Stimulated activated CD4-positive, alpha-beta T cell treated with anti-CD3 and anti-CD28 coated beads, Interleukin-1b, Interleukin-23, amount 100 ng/mL, for 24 hours (primary cell): ENCODE data around the gene CGAS.
"Not testable (repeated sequence)": the region's sequence is repeated elsewhere in the genome, so short reads cannot be mapped to it uniquely, and the experiment has no call there.

ENCODE experiments used
- DNase-seq, 4 experiments: peaks; one replicate each; pipeline ENCODE4 v3.0.0-alpha.2; 2020; ENCODE audit warnings: low read depth in 4 of 4, low spot score in 1 of 4

Gene CGAS

DNA sequence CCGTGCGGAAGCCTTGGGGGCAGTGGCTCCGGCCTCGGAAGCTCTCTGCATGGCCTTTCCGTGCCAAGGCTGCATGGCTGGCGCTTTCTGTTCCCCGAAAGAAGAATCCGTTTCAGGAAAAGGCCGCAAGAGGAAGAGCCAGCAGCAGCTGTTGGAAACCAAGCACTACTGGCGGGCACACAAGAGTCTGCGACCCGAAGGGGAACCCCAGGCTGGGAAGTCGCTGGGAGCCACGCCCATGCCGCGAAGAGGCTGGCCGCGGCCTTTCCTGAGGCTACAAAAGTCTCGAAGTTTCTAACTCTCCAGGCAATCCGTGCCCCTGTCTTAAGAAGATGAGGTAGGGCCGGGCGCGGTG, at the start of gene CGAS:
TSS of gene CGAS (minus strand) at position 191 of the 355 bp plus-strand sequence. CDS start at position 75, 116 bp downstream.
- peak; percentile 42 to 77 (median 56) for DNase-seq

DNA sequence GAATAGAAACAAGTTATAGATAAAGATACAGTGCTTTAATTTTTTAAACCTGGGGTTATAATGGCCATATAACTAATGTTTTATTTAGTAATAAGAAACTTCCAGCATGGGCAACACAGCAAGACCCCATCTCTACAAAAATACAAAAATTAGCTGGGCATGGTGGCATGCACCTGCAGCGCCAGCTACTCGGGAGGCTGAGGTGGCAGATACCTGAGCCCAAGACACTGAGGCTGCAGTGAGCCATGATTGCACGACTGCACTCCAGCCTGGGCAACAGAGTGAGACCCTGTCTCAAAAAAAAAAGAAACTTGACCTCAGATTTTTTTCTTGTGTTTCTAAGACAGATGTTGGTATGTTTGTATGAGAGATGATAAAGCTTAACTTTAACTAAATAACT, 45.8 kb upstream of the CGAS start:
- DNase-seq, result no peak

DNA sequence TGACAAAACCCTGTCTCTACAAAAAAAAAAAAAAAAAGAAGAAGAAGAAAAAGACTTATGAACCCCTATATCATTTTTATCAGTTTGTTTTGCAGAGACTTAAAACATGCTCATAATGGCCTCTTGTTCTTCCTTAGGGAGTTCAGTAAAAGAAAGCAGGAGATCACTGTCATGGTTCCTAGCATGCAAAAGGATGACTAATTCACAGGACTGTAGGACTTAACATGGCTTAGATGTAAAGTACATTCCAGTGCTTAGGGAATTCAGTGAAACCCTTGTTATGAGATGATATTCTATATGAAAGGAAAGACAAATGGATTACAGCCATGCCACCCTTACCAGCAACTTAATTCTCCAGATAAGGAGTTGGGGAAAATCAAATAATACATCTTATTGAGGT, 39.3 kb upstream of the CGAS start:
- DNase-seq, result no peak

DNA sequence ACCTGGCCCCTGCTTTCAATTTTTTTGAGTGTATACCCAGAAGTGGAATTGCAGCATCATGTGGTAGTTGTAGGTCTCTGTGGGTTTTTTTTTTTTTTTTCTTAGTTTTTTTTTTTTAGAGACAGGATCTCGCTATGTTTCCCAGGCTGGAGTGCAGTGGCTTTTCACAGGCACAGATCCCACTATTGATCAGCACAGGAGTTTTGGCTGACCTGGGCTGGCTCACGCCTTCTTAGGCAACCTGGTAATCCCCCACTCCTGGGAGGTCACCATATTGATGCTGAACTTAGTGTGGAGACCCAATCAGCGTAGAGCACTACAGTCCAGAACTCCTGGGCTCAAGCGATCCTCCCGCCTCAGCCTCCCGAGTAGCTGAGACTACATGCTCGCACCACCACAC, 35.4 kb upstream of the CGAS start:
- DNase-seq, result no peak

DNA sequence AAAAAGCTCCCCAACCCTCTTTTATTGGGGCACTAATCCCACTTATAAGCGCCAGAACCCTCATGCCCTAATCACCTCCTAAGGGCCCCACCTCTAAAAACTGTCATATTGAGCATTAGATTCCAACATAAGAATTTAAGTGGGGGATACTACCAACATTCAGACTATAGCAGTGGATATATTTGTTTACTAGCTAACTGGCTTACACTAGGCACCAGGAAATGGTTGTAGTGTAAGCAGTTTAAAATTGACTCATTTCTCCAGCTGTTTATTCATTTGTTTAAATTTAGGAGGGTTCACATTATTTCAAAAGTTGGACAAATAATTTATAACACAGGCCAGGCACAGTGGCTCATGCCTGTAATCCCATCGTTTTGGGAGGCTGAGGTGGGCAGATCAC, 32.3 kb upstream of the CGAS start:
- DNase-seq, result no peak

DNA sequence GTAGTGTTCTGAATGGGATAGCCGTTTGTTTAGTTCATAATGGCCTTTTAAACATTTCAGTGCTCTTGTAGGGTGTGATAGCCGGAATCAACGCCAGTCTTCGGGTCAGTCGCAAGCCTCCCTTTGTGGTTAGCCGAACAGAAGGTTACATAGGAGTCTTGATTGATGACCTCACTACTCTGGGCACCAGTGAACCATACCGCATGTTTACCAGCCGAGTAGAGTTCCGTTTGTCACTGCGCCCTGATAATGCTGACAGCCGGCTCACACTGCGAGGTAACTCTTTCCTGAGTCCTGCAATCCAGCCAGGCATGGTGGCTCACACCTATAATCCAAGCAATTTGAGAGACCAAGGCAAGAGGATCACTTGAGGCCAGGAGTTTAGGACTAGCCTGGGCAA, 29.9 kb upstream of the CGAS start:
- no peak for DNase-seq

DNA sequence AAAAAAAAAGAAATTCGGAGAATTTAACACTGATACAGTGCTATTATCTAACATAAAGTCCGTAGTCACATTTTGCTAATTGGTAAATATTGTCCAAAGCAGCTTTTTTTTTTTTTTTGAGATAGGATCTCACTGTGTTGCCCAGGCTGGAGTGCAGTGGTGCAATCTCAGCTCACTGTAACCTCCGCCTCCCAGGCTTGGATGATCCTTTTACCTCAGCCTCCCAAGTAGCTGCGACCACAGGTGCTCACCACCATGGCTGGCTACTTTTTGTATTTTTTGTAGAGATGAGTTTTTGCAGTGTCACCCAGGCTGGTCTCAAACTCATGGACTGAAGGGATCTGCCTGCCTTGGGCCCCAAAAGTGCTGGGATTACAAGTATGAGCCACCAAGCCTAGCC, 25.3 kb upstream of the CGAS start:
- no peak for DNase-seq

DNA sequence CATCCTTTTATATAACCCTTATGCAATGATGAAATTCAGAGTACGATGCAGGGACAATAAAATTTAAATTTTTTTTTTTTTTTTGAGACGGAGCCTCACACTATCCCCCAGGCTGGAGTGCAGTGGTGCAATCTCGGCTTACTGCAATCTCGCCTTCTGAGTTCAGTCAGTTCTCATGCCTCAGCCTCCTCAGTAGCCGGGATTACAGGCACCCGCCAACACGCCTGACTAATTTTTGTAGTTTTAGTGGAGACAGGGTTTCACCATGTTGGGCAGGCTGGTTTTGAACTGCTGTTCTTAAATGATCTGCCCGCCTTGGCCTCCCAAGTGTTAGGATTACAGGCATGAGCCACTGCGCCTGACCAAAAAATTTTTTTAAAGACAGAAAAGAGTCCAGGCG, 24.6 kb upstream of the CGAS start:
- no peak for DNase-seq

DNA sequence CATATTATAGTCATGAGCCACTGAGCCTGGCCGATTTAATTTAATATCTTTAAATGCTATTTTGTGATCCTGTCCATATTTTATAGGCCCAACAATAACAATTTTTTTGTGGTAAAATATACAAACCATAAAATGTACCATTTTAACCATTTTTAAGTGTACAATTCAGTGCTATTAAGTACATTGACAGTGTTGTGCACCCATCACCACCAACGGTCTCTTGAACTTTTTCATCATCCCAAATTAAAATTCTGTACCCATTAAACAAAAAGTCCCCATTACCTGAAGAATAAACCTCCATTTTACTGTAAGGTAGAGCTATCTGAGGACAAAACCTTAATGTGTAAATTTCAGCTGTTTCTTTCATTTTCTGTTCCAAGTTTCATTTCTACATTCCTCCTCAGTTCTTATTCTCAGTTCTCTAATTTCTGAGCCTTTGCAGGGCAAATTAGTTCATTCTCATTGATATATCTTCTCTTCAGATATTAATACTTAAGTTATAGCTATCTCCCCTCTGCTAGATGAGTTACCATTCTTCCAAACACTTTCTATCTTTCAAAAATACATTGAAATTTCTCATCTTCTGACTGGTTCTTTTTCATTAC, 19.7 kb upstream of the CGAS start:
- no peak for DNase-seq

DNA sequence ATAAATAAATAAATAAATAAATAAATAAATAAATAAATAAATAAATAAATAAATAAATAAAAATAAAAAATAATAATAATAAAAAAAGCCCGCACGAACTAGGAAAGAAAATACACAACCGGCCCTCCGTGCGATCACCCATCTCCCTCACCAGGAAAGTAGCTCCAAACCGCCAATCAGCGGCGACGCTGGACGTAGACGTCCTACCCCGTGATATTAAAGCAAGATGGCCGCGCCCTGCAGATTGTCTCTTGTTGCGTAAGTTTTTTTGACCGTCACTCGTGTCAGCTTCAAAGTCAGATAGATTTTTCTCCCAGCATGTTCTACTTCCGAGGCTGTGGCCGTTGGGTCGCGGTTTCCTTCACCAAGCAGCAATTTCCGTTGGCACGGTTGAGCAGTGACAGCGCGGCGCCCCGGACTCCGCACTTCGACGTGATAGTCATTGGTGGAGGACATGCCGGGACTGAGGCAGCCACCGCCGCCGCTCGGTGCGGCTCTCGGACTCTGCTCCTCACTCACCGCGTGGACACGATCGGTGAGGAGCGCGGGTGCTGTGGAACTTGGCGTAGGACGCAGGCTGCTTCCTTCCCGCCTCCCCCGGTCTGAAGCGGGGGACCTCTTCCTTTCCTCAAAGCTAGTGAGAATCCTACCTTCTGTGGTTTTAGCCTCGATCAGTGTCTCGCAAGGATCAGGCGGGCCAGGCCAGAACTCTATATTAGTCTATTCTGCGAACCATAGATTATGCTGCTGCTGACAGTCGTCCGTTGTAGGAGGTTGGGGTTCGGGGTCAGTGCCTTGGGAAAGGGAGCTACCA, 9.6 kb upstream of the CGAS start, which contains the start of gene MTO1:
TSS of gene MTO1 (plus strand) at position 201 of the 814 bp plus-strand sequence. CDS start at position 319, 118 bp downstream.
- DNase-seq, result peak; percentile 54 to 78 (median 68)

DNA sequence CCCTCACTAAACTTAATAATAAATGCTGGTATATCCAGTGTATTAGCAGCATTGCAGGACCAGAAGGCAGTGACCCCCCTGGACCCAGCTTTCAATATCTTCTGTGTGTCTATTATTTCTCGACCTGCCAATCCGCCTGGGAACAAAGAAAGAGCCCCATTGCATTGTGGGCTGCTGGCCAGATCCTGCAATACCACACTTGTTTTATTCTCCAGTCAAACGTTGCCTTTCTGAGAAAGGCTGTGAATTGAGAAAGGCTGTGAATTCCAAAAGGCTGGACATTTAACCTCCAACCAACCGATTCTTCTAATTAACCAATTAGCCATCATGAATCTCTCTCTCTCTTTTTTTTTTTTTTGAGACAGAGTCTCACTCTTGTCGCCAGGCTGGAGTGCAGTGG, 8.0 kb upstream of the CGAS start:
- DNase-seq, result no peak

DNA sequence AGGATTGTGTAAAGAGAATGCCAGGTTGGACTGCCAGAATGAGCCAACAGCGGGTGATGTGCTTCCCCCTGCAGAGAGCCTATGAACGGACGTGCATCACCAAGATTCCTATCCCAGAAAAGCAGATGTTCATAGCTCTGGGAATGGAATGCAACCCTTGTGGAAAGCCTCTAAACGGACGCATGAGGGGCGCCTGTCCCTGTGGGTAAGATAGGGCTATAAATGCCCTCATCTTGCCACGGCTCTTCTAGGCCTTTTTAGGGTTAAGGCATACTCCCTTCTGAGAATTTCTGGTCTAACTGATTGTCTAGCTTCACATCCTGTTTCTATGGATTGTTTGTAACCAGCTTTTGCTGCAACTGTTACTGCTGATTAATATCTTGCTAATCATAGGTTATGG, 7.4 kb upstream of the CGAS start:
- DNase-seq, result not testable (repeated sequence)

DNA sequence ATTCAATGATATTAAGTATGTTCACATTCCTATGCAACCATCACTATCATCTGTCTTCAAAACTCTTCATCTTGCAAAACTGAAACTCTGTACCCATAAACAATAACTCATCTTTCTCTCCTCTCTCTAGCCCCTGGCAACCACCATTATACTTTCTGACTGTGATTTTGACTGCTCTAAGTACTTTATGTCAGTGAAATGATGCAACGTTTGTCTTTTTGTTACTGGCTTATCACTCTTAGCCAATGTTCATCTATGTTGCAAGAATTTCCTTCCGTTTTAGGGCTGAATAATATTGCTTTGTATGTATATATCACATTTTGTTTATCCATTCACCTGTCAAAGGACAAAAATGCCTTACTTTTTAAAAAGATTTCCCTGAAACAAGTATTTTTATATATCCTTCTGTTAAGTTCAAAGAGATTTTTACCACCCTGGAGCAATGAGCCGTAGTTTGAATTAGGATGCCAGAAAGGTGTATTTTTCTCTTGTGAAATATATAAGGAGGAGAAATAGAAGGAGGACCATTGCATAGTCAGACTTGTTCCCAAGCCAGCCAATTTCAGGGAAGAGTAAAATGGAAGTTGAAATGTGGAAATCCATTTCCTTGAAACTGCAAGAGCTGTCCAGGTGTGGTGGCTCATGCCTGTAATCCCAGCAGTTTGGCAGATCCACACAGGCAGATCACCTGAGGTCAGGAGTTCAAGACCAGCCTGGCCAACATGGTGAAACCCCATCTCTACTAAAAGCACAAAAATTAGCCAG, 4.0 kb upstream of the CGAS start:
- no peak for DNase-seq

DNA sequence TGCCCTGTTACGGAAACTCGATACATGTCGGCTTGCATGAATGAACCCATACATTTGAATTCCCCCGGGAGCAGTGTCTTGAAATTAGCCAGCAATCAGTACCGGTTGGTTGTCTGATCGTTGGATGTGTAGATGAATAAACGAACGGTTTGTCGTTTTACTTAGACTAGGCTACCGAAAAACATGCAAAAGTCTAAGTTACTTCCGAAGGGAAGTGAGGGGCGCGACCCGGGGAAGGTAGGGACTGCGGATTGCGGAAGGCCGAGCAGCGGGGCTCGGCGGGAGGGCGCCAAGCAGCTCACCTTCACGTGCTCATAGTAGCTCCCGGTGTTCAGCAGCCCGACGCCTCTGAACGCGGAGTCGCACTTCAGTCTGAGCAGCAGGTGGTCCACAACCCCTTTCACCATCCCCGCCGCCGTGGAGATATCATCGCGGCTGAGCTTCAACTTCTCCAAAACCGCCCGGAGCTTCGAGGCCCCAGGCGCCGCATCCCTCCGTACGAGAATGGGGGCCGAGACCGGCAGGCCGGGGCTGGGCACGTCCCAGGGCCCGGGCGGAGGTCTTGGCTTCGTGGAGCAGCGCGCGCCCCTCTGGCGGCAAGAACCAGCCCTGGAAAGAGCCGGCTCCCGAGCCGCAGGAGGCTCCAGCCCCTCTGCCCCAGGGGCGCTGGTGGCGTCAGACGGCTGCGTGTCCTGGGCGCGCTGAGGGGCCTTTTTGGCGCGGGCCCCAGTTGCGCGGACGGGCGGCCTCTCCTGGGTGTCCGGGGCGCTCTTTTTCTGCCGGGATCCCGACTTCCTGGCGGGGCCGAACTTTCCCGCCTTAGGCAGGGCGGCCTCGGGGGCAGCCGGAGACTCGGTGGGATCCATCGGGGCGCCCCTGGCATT, 632 bp downstream of the CGAS start:
- DNase-seq, result peak in 3 of 4 experiments; percentile 8 to 36 (median 23)

DNA sequence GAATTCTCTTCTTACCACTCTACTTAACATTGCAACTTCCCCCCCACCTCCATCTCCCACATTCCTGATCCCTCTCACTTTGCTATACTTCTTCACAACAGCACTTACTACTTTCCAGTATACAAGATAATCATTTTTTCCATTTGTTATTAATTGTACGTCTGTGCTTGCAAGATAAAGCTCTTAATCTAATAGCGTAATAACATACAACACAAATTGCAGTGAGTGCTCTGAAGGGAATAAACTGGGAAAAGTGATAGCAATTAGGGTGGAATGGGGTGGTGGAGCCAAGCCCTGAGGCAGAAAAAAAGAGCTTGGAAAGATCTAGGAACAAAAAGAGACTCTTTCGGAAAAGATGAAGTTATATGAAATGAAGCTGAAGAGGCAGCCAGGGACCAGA, 8.5 kb downstream of the CGAS start:
- DNase-seq, result no peak

DNA sequence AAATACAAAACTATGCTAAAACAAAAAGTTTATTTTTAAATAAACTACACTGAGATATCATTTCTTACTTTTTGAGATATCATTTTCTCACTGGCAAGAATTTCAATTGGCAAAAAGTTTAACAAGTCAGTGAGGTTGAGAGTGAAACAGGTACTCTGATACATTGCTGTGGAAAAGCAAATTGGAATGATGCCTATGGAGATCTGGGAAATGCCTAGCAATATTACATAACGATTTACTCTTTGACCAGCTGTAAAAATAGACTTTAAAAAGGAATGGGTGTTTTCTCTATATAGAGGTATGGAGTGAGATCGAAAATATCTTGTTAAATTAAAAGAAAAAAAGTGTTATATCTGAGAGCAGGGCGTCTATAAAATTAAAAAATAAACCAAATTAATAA, 16.9 kb downstream of the CGAS start:
- DNase-seq, result no peak

DNA sequence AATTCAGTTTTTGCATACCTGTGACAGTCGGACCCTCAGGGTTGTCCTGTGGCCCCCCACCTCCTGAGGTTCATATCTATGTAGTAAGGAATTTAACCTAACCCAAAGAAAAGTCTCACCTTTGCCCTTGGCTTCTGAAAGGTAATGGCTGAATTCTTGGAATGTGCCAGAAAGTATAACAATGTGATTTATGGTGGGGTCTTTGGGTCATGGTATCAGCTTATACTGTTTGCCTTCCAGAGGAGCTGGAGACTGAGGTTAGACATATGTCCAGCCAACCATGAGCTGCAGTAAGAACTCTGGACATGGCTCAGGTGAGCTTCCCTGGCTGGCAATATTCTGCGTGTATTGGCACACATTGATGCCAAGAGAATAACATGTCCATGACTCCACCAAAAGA, 30.6 kb downstream of the CGAS start:
- DNase-seq, result no peak

DNA sequence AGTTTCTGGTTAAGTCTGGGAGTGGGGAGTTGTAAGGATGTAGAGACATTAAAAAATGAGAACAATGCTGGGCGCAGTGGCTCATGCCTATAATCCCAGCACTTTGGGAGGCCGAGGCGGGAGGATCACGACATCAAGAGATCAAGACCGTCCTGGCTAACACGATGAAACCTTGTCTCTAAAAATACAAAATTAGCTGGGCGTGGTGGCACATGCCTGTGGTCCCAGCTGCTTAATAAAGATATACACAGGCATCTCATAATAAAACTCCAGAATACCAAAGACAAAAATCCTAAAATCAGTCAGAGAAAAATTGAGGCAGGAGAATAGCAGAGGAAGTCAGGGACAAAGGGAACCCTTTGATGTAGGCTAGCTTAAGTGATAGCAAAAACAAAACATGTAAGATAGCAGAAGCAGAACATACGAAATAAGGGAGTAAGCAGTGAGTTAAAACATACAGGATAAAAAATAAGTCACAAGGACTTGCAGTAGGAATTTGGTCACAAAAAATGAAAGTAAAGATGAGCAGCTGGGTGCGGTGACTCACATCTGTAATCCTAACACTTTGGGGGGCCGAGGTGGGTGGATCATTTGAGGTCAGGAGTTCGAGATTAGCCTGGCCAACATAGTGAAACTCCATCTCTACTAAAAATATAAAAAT, 33.9 kb downstream of the CGAS start:
- no peak for DNase-seq

DNA sequence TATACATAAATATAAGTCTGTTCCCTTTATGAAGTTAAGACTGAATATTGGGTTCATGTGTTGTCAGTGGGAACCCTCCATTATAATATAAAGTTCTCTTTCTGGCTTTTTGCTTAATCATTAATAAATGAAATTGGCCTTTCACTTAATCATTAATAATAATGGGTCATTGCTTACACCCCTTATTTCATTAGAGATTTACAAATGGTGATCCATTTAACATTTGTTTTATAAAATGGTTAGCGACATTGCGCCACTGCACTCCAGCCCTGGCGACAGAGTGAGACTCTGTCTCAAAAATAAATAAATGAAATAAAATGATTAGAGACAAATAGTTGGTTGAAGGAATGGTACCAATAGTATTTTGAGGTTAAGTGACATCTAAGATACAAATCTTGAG, 39.0 kb downstream of the CGAS start:
- DNase-seq, result no peak

DNA sequence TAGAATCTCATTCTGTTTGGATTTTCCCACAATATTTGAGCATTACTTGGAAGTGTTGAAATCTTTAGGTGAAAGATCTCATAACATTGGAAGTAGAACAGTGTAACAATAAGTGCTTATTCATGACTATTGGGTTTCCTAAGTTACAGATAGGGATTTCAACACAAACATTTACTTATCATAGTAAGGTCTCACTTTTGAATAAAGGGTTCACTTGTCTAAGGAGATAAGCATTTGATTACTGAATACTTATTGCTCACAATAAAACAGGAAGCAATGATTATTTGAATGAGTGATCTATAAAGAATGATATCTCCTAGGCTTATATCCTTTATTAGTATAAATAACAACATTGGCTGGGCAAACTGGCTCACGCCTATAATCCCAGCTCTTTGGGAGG, 42.7 kb downstream of the CGAS start:
- DNase-seq, result no peak

DNA sequence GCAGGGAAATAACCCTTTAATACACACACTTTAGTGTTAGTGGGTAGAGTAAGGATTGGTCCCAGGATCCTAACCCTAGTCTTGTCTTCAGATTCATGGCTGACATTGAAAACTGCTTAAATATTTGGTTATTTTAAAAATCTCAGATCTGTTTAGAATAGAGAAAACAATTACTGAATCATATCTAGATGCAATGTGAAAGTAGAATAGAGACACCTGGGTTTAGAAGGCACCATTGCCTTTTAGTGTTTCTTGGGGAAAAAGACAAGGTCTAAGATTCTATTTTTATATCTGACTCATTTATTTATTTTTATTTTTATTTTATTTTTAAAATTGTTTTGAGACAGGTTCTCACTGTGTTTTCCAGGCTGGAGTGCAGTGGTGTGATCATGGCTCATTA, 51.4 kb downstream of the CGAS start:
- no peak for DNase-seq
